ENCODE measurements around the gene HSD3B7. TPM values are rescaled to one million over a fixed set of nuclear protein-coding genes. Genes with fewer than 3 reads are reported as not detected.

HSD3B7 gene
- total and polyA plus RNA-seq, 2 of the 8 experiments (the other 6 are each of a cell fraction or from before 2014, with no cell fraction given): 2.9 to 6.6 TPM

- WGBS, 2 experiments (ENCODE audit: extremely low coverage in 1 of 2, insufficient coverage in 1 of 2, insufficient read length in 1 of 2, insufficient replicate concordance in 2 of 2, low coverage in 1 of 2, low lambda C conversion rate in 2 of 2, missing lambda C conversion rate in 1 of 2): 34% methylated on average over 13 of the region's 15 CpGs; no CpG with 5 or more reads in 1 of the 2 experiments
- no peak overlapping the region for H3K23ac ChIP-seq (ENCODE audit: insufficient read length)
- H4K91ac ChIP-seq (replicated peaks; ENCODE audit: insufficient read length, low read length): no peak overlapping the region
- H3K4me1 ChIP-seq (replicated peaks in 1 of 4; ENCODE audit: control insufficient read depth in 3 of 4, insufficient read depth in 4 of 4, low read length in 3 of 4): peaks cover 0 to 13% (median 8%) of the 10 kb centered on the region in 4 experiments; a peak in 6 of 7 replicates
- no peaks in the 10 kb centered on the region for H3K9me3 ChIP-seq (ENCODE audit: insufficient read depth in 2 of 2, low read depth in 1 of 2, low read length in 1 of 2)
- peaks cover 4% of the 10 kb centered on the region; the same call in 1 of the 2 replicates for H3K79me1 ChIP-seq (ENCODE audit: low read depth, low read length)
- 0 out of 8 replicates have a peak overlapping the region, but pooled peaks of 2 of the 4 experiments have one; percentile 1 to 10 for H3K4me3 ChIP-seq (ENCODE audit: extremely low read depth in 1 of 4, insufficient read depth in 2 of 4, low read depth in 3 of 4, low read length in 4 of 4)
- H4K8ac ChIP-seq (ENCODE audit: extremely low read depth, insufficient read depth, low read length): no peak overlapping the region
- no peak overlapping the region for H2BK20ac ChIP-seq (ENCODE audit: low read length)
- peak overlapping the region in 1 of 2 experiments; percentile 22; a peak in 1 of 4 replicates for H3K4me2 ChIP-seq (ENCODE audit: insufficient read depth in 1 of 2, low read depth in 2 of 2, low read length in 2 of 2)
- no peak overlapping the region for H3K27ac ChIP-seq (ENCODE audit: low read depth, low read length)
- H2BK12ac ChIP-seq (ENCODE audit: low read depth, low read length): no peak overlapping the region; the same call in 1 of the 2 replicates
- H3K9ac ChIP-seq (replicated peaks in 1 of 4; ENCODE audit: extremely low read depth in 1 of 4, low read depth in 3 of 4, low read length in 3 of 4): no peak overlapping the region
- peak; percentile 55 for FAIRE-seq
- POLR2A ChIA-PET (ENCODE audit: partially characterized antibody): interaction anchor here (0.6 to 12.0 kb wide), 11 partner anchors 8 to 196 kb away, joined by 3 to 105 read pairs (median 4); partner anchors contain the start of genes FBXL19, KAT8, ORAI3 and SETD1A
- no peak overlapping the region for H2AK5ac ChIP-seq (ENCODE audit: low read depth, low read length)
- no peaks in the 10 kb centered on the region for H3K27me3 ChIP-seq (replicated peaks in 1 of 4; ENCODE audit: control insufficient read depth in 3 of 4, extremely low read depth in 1 of 4, insufficient read depth in 3 of 4, low read length in 3 of 4)
- no peak overlapping the region for H2BK15ac ChIP-seq (ENCODE audit: low read length)
- H3K4ac ChIP-seq (replicated peaks; ENCODE audit: insufficient read length, low read depth, low read length): no peak overlapping the region
- CTCF ChIA-PET (ENCODE audit: partially characterized antibody): interaction anchor here (0.6 to 4.5 kb wide), 30 partner anchors 8 to 553 kb away, joined by 3 to 33 read pairs (median 4); partner anchors contain the start of gene STX4
- peak in 1 of 2 experiments; percentile 87 for DNase-seq (ENCODE audit: low read depth in 1 of 2, low spot score in 2 of 2)
- H4K20me1 ChIP-seq (replicated peaks in 1 of 2; ENCODE audit: control insufficient read depth in 1 of 2, insufficient read depth in 2 of 2, low read length in 2 of 2): peaks cover 3 to 16% of the 10 kb centered on the region in 2 experiments
- no peaks in the 10 kb centered on the region; a peak in 1 of 4 replicates for H3K79me2 ChIP-seq (ENCODE audit: control insufficient read depth in 1 of 2, insufficient read depth in 2 of 2, low read length in 2 of 2)
- no peak overlapping the region for H3K14ac ChIP-seq (ENCODE audit: insufficient read length)
- no peak overlapping the region for H3K18ac ChIP-seq (ENCODE audit: extremely low read depth, low read length)
- H3K56ac ChIP-seq (replicated peaks; ENCODE audit: insufficient read length, low read depth, low read length): no peak overlapping the region
- peak overlapping the region; percentile 48; the same call in 1 of the 2 replicates for H2BK5ac ChIP-seq (ENCODE audit: low read depth, low read length)
- peaks cover 11 to 28% (median 14%) of the 10 kb centered on the region in 4 experiments; a peak in 7 of 8 replicates for H3K36me3 ChIP-seq (ENCODE audit: control insufficient read depth in 2 of 4, insufficient read depth in 4 of 4, low read length in 3 of 4)
- H2AFZ ChIP-seq (ENCODE audit: low read length): no peak overlapping the region
- no peak overlapping the region for H4K5ac ChIP-seq (ENCODE audit: insufficient read length, low read depth, low read length)
- no peaks in the 10 kb centered on the region for H3K23me2 ChIP-seq (ENCODE audit: low read depth, low read length)
- no peak overlapping the region for H2BK120ac ChIP-seq (replicated peaks; ENCODE audit: low read depth, low read length)
- TF ChIP-seq HDAC6 (IDR thresholded peaks at IDR 0.05; ENCODE audit: low read depth, low read length) (no peak), FOSL1 (IDR thresholded peaks at IDR 0.05; ENCODE audit: insufficient read depth, low read depth, low read length) (no peak), TCF12 (IDR thresholded peaks at IDR 0.05; ENCODE audit: low read depth, low read length) (0 out of 2 replicates have a peak, but pooled peaks have one; percentile 12), SP1 (IDR thresholded peaks at IDR 0.05; ENCODE audit: low read depth, low read length) (no peak), CHD2 (IDR thresholded peaks at IDR 0.05; ENCODE audit: low read length) (no peak), CTCF (IDR thresholded peaks at IDR 0.05; ENCODE audit: control extremely low read depth in 1 of 3, insufficient read depth in 1 of 3, low read depth in 1 of 3, low read length in 3 of 3) (peak; percentile 84 to 97 (median 93)), PHF8 (conservative IDR thresholded peaks at IDR 0.05; ENCODE audit: low read depth, low read length) (no peak), JUN (IDR thresholded peaks at IDR 0.05; ENCODE audit: low read depth, low read length) (no peak), SUZ12 (IDR thresholded peaks at IDR 0.05; ENCODE audit: low read length) (no peak)
Measured at GRCh38 chr16:30941600-30942425, 43.2 kb upstream of the HSD3B7 start.

All from H1 (cell line).